HG03039 (cell line): ENCODE measurements around the gene BPIFB4.

Experiments
- ATAC-seq: cut with Tn5 transposase; IDR thresholded peaks from one replicate; pipeline ENCODE4 v1.9.1; 2021; ENCODE audit warnings: mild to moderate bottlenecking, moderate library complexity; ENCODE audit not compliant: unreplicated experiment

Gene BPIFB4

DNA sequence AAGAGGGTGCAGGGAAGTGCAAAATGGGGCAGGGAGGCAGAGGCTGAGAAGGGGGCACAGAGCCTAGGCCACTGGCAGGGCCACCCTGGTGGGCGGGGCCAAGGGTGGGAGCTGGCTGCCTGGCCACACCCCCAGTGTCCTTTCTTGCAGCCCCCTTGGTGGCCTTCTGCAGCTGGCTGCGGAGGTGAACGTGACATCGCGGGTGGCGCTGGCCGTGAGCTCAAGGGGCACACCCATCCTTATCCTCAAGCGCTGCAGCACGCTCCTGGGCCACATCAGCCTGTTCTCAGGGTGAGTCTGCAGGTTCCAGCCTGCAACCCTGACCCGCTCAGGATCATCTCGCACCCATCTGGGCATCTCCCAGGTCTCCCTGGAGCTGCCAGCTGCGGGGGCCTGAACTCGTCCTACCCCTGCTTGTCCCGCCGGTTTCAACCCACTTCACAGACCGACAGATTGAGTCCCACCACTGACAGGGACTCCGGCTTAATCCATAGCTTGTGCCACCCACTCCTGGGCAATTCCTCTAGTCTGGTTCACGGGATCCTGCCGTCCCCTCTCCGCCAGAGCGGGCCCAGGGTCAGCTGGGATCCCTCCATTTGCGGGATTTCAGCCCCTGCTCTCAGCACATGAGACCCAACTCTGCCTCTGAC lies 19.6 kb upstream of the BPIFB4 start:
- ATAC-seq = no peak

DNA sequence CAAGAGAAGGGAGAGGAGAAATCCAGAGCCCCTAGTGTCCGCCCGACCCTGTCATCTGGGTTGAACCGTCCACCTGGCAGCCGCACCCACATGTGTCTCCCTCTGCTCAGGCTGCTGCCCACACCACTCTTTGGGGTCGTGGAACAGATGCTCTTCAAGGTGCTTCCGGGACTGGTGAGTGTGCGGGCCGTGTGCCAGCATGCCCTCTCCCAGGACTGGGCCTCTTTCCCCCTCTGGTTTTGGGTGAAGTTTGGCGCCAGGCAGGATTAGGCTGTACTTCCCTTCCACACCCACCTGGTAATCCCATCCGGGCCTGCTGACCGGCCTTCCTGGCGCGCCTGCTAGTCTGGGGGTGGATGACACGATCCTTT lies 17.8 kb upstream of the BPIFB4 start:
- no peak for ATAC-seq

DNA sequence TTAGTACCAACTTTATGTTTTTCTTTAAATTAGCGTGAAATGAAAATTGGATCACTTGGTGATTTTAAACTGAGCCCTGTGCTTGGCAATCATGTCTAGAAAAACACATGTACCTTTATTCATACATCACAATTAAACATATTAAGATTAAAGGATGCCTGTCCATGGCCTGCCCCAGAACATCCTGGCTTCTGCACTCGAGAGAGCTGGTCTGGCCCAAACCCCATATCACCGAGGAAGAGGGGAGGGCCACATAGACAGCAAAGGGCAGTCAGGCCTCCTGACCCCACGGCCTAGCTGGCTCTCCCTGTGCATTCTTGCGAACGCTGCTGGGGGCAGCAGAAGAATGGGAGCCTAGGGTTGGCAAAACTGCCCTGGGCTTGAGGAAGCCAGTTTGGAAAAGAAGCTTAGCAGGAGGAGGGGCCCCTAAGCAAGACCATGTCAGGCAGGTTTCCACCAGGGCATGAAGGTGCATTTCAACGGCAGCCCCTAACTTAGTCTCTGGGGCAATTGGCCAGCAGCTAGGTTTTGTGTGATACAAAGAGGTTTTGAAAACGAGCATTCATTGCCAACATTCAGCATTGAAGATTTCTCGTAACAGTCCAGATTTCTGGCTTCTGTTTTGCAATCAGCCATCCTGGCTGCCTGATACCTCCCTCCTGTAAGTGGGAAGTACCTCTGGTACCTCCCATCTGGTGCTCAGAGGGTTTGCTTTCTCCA lies 17.2 kb upstream of the BPIFB4 start:
- no peak for ATAC-seq

DNA sequence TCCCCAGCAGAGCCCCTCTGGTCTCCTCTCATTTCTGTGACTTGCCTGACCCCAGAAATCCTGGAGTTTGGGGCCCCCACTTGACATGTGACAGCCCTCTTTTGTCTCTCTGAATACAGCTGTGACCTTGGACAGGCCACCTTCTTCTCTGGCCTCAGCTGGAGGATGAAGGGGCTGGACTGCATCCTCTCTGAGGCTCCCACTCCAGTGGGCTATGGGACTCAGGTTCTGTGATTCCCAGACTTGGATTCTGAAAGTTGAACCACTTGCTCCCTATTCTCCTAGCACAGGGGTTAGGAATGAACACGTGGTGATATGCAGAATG lies 16.7 kb upstream of the BPIFB4 start:
- ATAC-seq = no peak

DNA sequence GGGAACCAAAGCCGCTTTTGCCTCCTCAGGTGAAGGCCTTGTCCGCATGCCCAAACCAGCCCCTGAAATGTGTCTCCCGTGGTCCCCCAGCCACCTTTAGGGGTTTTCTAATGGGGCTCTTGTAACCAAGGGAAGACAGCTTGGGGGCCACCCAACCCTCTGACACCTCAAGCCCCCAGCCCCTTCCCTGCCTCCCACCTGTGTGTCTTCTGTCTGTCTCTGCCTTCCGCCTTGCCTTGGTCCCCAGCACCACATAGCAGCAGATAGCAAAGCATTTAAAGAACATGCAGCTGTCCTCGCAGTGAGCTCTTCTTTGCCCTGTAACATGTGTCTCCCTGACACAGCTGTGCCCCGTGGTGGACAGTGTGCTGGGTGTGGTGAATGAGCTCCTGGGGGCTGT lies 16.2 kb upstream of the BPIFB4 start:
- no peak for ATAC-seq

DNA sequence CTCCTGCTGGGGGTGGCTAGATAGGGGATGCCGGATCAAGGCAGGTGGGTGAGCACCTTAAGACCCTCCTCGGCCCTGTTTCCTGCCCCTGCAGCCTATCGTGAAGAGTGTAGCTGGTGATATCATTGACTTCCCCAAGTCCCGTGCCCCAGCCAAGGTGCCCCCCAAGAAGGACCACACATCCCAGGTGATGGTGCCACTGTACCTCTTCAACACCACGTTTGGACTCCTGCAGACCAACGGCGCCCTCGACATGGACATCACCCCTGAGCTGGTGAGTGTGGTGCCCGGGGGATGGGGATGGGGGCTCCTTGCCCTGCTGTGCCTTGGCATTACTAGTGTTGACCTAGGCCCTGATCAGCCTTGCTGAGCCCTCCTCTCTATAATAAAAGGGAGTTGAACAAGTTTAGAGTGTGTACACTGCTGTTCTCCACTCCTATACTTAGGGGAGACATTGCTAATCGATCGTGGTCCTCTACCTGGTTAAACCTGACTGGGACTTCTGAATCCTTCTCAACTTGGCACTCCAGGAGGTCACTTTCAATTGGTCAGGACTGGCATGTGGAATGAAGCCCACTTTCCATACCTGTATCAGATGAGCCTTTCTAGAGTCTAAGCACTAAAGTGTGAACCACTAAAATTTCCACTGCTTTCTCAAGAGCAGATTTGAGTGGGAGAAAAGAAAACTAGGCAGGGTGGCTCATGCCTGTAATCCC lies 14.7 kb upstream of the BPIFB4 start:
- ATAC-seq = no peak

DNA sequence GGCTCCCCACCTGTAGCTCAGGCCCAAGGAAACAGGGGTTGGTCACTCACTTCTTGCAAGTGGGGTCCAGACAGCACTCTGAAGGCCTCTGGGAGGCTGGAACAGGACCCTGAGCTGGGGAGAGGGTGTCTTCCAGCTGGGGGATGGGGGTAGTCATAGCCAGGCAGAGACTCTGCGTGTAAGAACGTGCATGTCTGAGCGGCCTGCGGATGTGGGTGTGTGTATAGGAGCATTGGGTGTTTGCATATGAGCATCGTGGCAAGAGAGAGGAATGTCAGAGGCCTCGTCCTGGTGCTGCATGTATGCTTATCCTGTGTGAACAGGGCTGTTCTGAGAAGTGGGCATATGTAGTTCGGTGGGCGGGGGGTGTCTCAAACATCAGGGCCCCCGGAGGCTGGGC lies 13.7 kb upstream of the BPIFB4 start:
- ATAC-seq = no peak

DNA sequence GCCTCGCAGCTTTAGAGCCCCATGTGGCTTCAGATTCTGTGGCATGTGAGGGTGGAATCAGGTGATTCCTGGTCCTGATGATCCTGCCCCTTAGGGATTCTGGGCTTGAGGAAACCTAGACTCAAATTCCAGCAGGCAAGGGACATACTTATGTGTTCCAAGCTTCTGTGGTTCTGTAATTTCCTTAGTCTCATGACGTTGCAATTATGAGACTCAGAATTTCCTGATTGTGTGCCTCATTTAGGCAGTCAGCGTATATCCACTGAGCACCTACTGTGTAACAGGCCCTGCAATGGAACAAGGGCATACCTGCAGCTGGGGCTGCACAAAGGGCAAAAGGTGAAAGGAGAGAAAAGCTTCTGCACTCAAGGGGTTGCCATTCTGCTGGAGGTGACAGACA lies 11.6 kb upstream of the BPIFB4 start:
- ATAC-seq = no peak

DNA sequence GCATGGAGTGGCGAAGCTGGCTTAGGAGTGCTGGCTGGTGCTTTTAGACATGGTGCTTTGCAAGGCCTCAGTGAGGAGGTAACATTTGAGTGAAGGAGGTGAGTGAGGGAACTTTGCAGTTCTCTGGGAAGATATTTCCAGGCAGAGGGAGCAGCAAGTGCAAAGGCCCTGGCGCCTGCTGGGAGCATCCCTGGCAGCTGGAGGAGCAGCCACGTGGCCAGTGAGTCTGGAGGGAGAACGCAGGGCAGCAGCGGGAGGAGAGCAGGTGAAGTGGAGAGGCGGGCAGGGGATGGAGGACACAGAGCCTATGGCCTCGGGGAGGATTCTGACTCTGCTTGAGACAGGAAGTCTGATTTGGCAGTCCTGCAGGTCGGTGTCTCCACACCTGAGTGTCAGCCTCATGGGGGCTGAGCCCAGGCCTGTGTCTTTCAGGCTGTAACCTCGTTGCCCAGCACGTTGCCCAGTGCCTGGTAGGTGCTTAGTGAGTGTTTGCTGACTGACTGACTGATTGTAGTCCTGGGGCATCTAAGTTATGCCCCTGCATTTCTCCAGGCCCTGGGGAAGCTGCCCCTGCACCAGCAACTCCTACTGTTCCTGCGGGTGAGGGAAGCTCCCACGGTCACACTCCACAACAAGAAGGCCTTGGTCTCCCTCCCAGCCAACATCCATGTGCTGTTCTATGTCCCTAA lies 11.0 kb upstream of the BPIFB4 start:
- no peak for ATAC-seq

DNA sequence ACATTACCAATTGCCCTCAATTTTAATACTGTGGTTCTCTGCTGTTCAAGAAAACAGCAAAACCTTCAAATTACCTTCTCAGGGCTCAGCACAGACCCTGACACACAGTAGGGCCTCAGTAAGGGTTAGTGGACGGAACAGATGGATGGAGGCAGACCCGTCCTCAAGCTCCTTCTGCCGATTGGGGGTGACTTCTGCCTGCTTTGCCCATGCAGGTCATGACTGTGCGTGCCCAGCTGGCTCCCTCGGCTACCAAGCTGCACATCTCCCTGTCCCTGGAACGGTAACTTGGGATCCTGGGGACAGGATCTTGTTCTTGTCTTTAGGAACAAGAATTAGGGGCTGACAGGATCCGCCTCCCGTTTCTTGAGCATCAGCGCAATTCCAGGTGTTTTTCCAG lies 9.8 kb upstream of the BPIFB4 start:
- no peak for ATAC-seq

DNA sequence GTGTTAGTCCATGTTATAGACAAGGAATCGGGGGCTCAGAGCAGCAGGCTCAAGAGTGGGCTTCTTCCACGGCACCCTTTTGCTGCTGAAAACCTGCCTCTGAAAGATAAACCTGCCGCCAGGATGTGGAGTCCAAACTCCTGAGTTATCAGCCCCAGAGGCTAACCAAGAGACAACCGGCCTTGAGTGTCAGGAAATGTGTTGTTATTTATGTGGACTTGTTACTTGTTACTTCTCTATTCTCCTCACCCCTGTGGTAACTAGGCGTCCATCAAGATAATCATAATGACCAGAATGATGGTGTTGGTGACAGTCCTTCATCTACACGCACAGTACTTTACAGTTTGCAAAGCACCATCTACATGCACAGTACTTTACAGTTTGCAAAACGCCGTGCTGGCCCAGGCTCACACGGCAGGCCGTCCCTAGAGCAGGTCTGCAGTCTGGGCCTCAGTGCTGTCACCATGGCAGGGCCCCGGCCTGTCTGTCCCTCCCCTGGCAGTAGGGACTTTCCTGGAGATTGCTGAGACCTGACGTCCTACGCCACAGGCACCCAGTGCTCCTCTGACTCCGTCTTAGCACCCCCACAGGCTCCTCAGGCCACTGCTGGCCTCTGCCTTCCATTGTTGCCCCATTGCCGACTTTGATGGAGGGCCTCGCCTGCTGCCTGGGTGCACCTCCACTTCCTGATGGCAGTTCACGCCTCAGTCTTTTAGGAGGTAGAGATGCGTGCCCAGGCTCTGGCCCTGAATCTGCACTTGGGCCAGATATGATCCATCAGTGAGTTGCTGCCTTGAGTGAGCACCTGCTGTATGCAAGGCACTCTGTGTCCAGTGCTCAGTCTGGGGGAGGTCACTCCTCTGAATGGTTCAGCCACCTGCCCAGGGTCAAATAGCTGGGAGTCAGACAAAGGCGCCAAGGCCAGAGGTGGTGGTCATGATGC lies 9.1 kb upstream of the BPIFB4 start:
- ATAC-seq = no peak

DNA sequence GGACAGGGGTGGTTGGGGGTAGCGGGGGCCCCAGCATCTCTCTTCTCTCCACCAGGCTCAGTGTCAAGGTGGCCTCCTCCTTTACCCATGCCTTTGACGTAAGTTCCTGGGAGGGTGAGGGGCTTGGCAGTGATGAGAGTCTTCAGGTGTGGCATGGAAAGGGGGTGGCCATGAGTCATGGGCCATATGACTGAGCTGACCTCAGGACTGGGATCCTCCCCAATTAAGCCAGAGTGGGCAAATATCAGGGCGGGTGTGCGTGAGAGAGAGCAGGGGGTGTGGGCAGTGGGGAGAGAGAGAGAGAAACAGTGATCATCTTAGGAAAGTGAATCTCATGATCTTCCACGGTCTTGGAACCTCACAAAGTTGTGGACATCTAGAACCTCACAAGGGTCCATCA lies 8.2 kb upstream of the BPIFB4 start:
- ATAC-seq = no peak

DNA sequence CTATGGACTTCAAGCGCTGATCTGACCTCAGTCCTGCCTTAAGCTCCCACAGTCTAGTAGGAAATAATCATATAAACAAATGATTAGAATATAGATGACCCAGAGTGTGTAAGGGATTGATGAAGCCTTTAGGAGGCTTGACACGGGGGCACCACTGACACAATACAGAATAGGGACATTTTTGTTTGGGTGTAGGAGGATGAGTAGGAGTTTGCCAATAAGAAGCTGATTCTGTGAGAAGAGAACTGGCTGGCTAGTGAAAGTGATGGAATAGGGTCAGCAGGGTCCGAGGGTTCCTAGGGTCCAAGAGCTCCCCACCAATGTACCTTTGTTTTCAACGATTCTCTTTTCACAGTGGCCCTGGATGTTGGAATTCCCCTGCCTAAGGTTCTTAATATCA lies 7.1 kb upstream of the BPIFB4 start:
- no peak for ATAC-seq

DNA sequence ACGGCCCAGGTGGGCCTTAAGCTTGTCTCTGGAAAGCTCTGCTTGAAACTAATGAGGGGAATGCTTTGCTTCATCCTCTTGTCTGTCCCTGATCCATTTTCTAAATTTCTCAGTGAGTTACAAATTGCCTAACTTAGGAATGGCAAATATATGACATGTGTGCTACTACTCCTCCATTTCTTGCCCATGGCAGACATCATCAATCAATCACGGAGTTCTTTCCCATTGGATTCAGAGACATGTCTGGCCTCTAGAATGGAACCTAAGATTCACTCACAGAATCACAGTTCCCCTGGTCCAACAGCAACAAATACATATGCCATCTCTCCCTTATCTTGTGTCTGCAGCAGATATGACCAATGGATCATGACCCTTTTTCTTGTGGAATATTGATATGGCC lies 6.6 kb upstream of the BPIFB4 start:
- ATAC-seq = no peak

DNA sequence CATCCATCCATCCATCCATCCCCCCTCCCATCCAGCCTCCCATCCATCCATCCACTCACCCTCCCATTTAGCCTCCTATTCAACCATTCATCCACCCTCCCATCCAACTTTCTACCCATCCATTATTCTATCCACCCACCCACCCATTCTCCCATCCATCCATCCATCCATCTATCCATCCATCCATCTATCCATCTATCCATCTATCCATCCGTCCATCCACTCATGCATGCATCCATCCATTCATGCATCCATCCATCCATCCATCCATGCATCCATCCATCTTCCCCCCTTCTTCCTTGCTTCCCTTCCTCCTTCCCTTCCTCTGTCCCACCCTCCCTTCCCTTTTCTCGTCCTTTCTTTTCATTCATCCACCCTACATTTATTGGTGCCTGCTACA lies 4.8 kb upstream of the BPIFB4 start:
- ATAC-seq = no peak

DNA sequence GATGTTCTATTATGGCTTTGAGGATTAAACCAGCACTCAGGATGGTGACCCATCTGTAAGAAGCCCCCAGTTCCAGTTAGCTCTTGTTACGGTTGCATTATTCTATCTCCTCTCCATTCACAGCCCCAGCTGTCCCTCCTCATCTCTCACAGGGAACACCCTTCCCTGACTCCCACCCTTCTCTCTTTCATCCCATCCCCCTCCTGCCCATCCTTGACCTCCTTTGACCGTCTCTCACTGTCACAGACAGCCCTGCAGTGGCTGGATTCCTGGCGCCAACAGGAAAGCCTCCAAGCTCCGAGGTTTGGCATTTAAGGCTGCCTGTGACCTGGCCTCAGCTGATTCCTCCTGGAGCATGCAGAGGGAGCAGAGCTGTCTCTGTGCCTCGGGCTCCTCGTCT lies 4.2 kb upstream of the BPIFB4 start:
- no peak for ATAC-seq

DNA sequence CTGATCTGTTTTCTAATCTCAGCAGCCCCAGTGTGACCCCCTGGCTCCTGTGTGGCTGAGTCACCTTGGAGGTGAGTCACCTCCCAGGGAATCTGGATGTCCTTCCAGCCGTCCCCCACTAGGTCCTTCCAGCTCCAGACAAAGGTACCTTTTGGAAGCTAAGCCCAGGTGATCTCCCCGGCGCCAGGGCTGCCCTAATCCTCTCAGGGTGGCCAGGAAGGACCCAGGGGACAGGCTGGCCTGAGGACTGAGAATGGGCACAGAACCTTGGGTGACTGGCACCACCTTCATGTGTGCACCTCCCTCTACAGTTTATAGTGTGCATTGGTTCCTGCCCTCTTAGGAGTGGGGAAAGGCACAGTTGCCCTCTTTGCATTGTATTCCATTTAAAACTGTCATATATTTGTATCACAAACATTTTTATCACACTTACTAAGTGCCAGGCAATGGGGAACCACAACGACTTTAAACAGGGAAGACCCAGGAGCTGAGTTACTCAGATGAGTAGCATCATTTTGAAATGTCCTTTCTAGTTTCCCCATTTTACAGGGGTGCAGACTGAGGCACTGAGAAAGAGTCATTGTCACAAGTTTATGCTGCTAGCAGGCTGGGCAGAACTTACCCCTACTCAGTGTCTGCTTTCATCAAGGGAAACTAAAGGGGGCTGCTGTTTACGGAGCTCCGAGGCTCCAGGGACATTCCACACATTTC lies 2.6 kb upstream of the BPIFB4 start:
- no peak for ATAC-seq

DNA sequence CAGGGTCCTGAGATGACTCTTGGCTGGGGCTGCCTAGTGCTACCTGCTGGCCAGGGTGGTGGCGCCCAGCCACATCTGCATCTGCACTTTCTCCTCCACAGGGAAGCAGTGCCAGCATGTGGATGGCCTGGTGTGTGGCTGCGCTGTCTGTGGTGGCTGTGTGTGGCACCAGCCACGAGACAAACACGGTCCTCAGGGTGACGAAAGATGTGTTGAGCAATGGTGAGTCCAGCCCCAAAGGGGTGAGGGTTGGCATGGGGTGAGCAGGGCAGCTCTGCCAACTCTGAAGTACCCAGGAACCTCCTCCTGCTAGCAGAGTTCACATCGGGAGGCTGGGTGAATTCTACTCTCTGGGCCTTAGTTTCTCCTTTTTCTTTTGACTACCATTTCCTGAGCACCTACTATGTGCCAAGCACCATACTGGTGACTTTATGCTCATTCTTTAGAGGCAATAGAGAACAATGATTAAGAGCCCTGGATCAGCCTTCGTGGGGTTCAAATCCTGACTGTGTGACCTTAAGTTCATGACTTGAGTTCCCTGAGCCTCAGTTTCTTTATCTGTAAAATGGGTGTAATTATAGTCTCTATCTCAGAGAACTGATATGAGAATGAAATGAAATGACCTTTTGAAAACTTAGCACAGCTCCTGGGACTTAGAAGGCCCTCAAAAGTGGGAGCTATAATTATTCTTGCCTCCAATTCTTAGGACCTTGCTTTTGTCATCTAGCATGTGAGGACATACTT lies 2.1 kb downstream of the BPIFB4 start:
- ATAC-seq = no peak

DNA sequence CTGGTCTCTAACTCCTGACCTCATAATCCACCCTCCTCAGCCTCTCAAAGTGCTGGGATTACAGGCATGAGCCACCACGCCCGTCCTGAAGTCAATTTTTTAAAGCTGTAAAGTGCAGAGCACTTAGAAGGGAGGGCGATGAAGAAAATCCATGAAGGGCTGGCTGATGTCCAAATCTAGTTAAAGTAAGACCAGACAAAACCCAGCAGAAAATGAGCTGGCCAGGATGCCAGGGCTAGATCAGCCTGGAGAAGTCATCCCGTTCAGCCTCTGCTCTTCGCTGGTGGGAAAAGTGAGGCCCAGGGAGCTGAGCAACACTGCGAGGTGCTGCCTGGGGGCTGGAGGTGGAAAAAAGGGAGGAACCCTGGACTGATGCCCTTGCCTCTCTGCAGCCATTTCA lies 3.1 kb downstream of the BPIFB4 start:
- ATAC-seq = no peak
